Measurements from ENCODE around the gene ABHD5.

Gene ABHD5

GRCh38 chr3:43757666-43758321 is 67.1 kb downstream of the ABHD5 start:
- no peak for DNase-seq (ENCODE audit: low read depth)

GRCh38 chr3:43758592-43759225 is 68.0 kb downstream of the ABHD5 start:
- no peak for DNase-seq (ENCODE audit: low read depth)

GRCh38 chr3:43759297-43759782 is 68.6 kb downstream of the ABHD5 start:
- no peak for DNase-seq (ENCODE audit: low read depth)

- DNase-seq (ENCODE audit: low read depth) = no peak
These were observed 69.2 kb downstream of the ABHD5 start for GRCh38 chr3:43759938-43760337.

- no peak for DNase-seq (ENCODE audit: low read depth)
These were observed 70.2 kb downstream of the ABHD5 start for GRCh38 chr3:43760938-43761337.

- no peak for DNase-seq (ENCODE audit: low read depth)
These were observed 71.7 kb downstream of the ABHD5 start for GRCh38 chr3:43762451-43762850.

- DNase-seq (ENCODE audit: low read depth) = no peak
These were observed 73.3 kb downstream of the ABHD5 start for GRCh38 chr3:43764056-43764455.

- no peak for DNase-seq (ENCODE audit: low read depth)
These were observed 73.7 kb downstream of the ABHD5 start for GRCh38 chr3:43764471-43764870.

- DNase-seq (ENCODE audit: low read depth) = no peak
These were observed 74.8 kb downstream of the ABHD5 start for GRCh38 chr3:43765521-43765971.

GRCh38 chr3:43766672-43767465 is 76.1 kb downstream of the ABHD5 start:
- no peak for DNase-seq (ENCODE audit: low read depth)

GRCh38 chr3:43768381-43768973 is 77.7 kb downstream of the ABHD5 start:
- no peak for DNase-seq (ENCODE audit: low read depth)

GRCh38 chr3:43769097-43769884 is 78.6 kb downstream of the ABHD5 start:
- peak; percentile 50 for DNase-seq (ENCODE audit: low read depth)

- DNase-seq (ENCODE audit: low read depth) = no peak
These were observed 79.2 kb downstream of the ABHD5 start for GRCh38 chr3:43769885-43770425.

GRCh38 chr3:43770426-43771103 is 79.8 kb downstream of the ABHD5 start:
- DNase-seq (ENCODE audit: low read depth) = no peak

GRCh38 chr3:43771610-43772009 is 80.9 kb downstream of the ABHD5 start:
- no peak for DNase-seq (ENCODE audit: low read depth)

- no peak for DNase-seq (ENCODE audit: low read depth)
These were observed 82.7 kb downstream of the ABHD5 start for GRCh38 chr3:43773273-43774094.

GRCh38 chr3:43774799-43775198 is 84.1 kb downstream of the ABHD5 start:
- DNase-seq (ENCODE audit: low read depth) = no peak

- DNase-seq (ENCODE audit: low read depth) = no peak
These were observed 85.4 kb downstream of the ABHD5 start for GRCh38 chr3:43776101-43776500.

GRCh38 chr3:43779850-43780249 is 89.1 kb downstream of the ABHD5 start:
- no peak for DNase-seq (ENCODE audit: low read depth)

GRCh38 chr3:43782541-43782940 is 91.8 kb downstream of the ABHD5 start:
- no peak for DNase-seq (ENCODE audit: low read depth)
